HG03135 (cell line): Measurements from ENCODE around the gene KIF26A.

Experiments used
- ATAC-seq: cut with Tn5 transposase; IDR thresholded peaks from one replicate; pipeline ENCODE4 v1.9.1; 2021; ENCODE audit warnings: mild to moderate bottlenecking, moderate library complexity; ENCODE audit not compliant: unreplicated experiment

KIF26A gene

GRCh38 chr14:104189629-104190335 lies 51.4 kb downstream of the KIF26A start:
- ATAC-seq = no peak

GRCh38 chr14:104190396-104191000 lies 52.1 kb downstream of the KIF26A start:
- ATAC-seq = no peak

GRCh38 chr14:104191409-104191997 lies 53.1 kb downstream of the KIF26A start:
- ATAC-seq = no peak

GRCh38 chr14:104192146-104192882 lies 53.9 kb downstream of the KIF26A start:
- ATAC-seq = no peak

- no peak for ATAC-seq
These were observed 54.5 kb downstream of the KIF26A start for GRCh38 chr14:104192883-104193245.

- ATAC-seq = no peak
These were observed 55.6 kb downstream of the KIF26A start for GRCh38 chr14:104194016-104194415.

GRCh38 chr14:104194716-104195115 lies 56.3 kb downstream of the KIF26A start:
- no peak for ATAC-seq

- ATAC-seq = no peak
These were observed 57.0 kb downstream of the KIF26A start for GRCh38 chr14:104195361-104195760.

GRCh38 chr14:104195878-104196277 lies 57.5 kb downstream of the KIF26A start:
- ATAC-seq = no peak

GRCh38 chr14:104196461-104197140 lies 58.2 kb downstream of the KIF26A start:
- no peak for ATAC-seq

- no peak for ATAC-seq
These were observed 59.3 kb downstream of the KIF26A start for GRCh38 chr14:104197449-104198247.

- no peak for ATAC-seq
These were observed 61.0 kb downstream of the KIF26A start for GRCh38 chr14:104199266-104199895.

- ATAC-seq = no peak
These were observed 61.7 kb downstream of the KIF26A start for GRCh38 chr14:104200106-104200505.

GRCh38 chr14:104200591-104200990 lies 62.2 kb downstream of the KIF26A start:
- ATAC-seq = no peak

GRCh38 chr14:104201063-104201462 lies 62.7 kb downstream of the KIF26A start:
- ATAC-seq = no peak

- ATAC-seq = no peak
These were observed 63.1 kb downstream of the KIF26A start for GRCh38 chr14:104201496-104201895.

GRCh38 chr14:104202259-104203070 lies 64.1 kb downstream of the KIF26A start:
- no peak for ATAC-seq

- ATAC-seq = no peak
These were observed 64.7 kb downstream of the KIF26A start for GRCh38 chr14:104203071-104203425.

- no peak for ATAC-seq
These were observed 66.3 kb downstream of the KIF26A start for GRCh38 chr14:104204660-104205149.
